IMR-90 (cell line): ENCODE measurements around the gene ACACB. TPM values are rescaled to one million over a fixed set of nuclear protein-coding genes. Genes with fewer than 3 reads are reported as not detected.

Experiments used
- CTCF ChIP-seq: conservative IDR thresholded peaks from 2 replicates; pipeline ENCODE4 v1.5.1; 2012; ENCODE audit warnings: mild to moderate bottlenecking, low read depth, low read length, improper control_type of control experiment
- polyA plus RNA-seq, 3 experiments: library from polyadenylated mRNA; depleted of rRNA; stranded (reverse); fragments of >200 nt; gene quantifications; 2 replicates each; pipeline ENCODE4 v1.2.3, GENCODE V29; 2012; ENCODE audit warnings: low replicate concordance in 1 of 3
- total RNA-seq: library from RNA; depleted of rRNA; stranded (reverse); fragments of >200 nt; gene quantifications from 2 replicates; pipeline ENCODE4 v1.2.3, GENCODE V29; 2012

The ACACB gene
- total and polyA plus RNA-seq, 2 of the 4 experiments (the other 2 are of a cell fraction): 2.0 to 2.1 TPM

GRCh38 chr12:109309381-109310246, 193.2 kb downstream of the ACACB start (continued):
- no peak for TF ChIP-seq CTCF
